RWPE1 (cell line): Measurements from ENCODE around the gene BTN3A1.

Experiments
- CTCF ChIA-PET: fragments of 350-600 bp; sonication (Branson Sonifier 250); formaldehyde crosslinking; extraction: SDS; loops from one replicate; lab custom pipeline; 2021; lab: Yijun Ruan, JAX
- POLR2A ChIA-PET: fragments of 400-600 bp; formaldehyde crosslinking; extraction: SDS; loops from one replicate; lab custom pipeline; 2020; ENCODE audit warnings: antibody characterized with exemption; ENCODE audit not compliant: low non-redundant PET; lab: Yijun Ruan, JAX
- DNase-seq: peaks from one replicate; pipeline ENCODE4 v3.0.0; 2012; ENCODE audit warnings: low spot score
- H3K27ac ChIP-seq: fragments of 450-650 bp; 2 replicates; pipeline ENCODE4 v1.5.1; 2017
- CTCF ChIP-seq: fragments of 450-650 bp; conservative IDR thresholded peaks from 2 replicates; pipeline ENCODE4 v1.5.1; 2017; ENCODE audit warnings: low read depth, mild to moderate bottlenecking

The BTN3A1 gene

GRCh38 chr6:26360451-26361416 is 41.3 kb upstream of the BTN3A1 start:
- no peak for TF ChIP-seq CTCF
- POLR2A ChIA-PET: no interaction called here
- no peak overlapping the region for H3K27ac ChIP-seq
- no peak for DNase-seq
- CTCF ChIA-PET: no interaction called here

DNA sequence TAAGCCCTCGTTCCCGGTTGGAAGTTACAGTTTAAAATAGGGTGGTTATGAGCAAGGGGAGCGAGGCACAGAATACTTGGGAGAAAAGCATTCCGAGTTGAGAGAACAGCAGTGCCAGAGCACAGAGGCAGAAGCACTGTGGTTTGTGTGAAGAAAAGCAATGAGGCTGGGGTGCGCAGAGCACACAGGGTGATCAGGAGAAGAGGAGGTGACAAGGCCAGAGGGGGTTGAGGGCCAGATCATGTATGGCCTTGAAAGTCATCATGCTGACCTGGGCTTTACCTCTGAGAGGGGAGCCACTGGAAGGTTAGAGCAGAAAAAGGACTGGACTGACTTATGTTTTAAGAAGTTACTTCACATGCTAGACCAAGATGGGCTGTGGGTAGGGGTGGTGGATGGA is 40.5 kb upstream of the BTN3A1 start:
- CTCF ChIA-PET: no interaction called here
- TF ChIP-seq CTCF: no peak
- POLR2A ChIA-PET: no interaction called here

DNA sequence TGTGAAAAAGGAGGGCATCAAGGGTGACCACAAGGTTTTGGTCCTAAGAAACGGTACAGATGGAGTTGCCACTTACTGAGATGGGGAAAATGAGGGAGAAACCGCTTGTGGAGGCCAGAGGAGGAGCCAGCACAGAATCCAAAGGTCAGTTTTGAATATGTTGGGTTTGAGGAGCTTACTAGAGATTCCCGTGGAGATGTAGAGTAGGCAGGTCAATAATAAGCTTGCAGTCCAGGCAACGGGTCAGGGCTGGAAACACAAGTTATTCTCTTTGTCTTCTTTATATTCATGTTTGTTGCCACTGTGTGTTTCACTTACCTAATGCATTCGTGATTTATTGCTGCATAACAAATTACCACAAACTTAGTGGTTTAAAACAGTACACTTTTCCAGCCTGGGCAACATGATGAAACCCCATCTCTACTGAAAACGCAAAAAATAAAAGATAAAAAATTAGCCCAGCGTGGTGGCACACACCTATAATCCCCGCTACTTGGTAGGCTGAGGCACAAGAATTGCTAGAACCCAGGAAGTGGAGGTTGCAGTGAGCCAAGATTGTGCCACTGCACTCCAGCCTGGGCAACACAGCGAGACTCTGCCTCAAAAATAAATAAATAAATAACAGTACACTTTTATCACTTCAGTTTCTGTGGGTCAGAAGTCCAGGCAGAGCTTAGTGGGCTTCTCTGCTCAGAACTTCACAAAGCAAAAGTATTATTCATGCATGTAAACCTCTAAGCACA is 39.8 kb upstream of the BTN3A1 start:
- DNase-seq: no peak
- H3K27ac ChIP-seq: no peak overlapping the region
- POLR2A ChIA-PET: no interaction called here
- CTCF ChIA-PET: interaction anchor here (1.6 kb wide), 1 partner anchor 20 kb away, joined by 8 read pairs; no protein-coding TSS in a partner anchor
- no peak for TF ChIP-seq CTCF

More for the DNA sequence above, 40.5 kb upstream of the BTN3A1 start:
- DNase-seq: no peak
- no peak overlapping the region for H3K27ac ChIP-seq

GRCh38 chr6:26362836-26363220 is 39.2 kb upstream of the BTN3A1 start:
- ChIA-PET POLR2A (no interaction called here), CTCF (interaction anchor here (1.6 kb wide), 1 partner anchor 21 kb away, joined by 8 read pairs; no protein-coding TSS in a partner anchor)

GRCh38 chr6:26363882-26364701 is 38.0 kb upstream of the BTN3A1 start:
- peak overlapping the region; percentile 44 for H3K27ac ChIP-seq
- peak; percentile 14 for DNase-seq
- TF ChIP-seq CTCF: no peak
- ChIA-PET POLR2A (no interaction called here), CTCF (interaction anchor here (1.6 kb wide), 1 partner anchor 22 kb away, joined by 8 read pairs; no protein-coding TSS in a partner anchor)

More at GRCh38 chr6:26362836-26363220, 39.2 kb upstream of the BTN3A1 start:
- TF ChIP-seq CTCF: no peak
- DNase-seq: no peak
- no peak overlapping the region for H3K27ac ChIP-seq
